Measurements from ENCODE around the gene SWAP70.

- TF ChIP-seq CTCF (IDR thresholded peaks at IDR 0.05 in 2 of 3, conservative IDR thresholded peaks at IDR 0.05 in 1 of 3; ENCODE audit: control insufficient read depth in 2 of 3, extremely low read depth in 1 of 3, insufficient read depth in 1 of 3, low read depth in 3 of 3, low read length in 3 of 3): no peak
- no peak for TF ChIP-seq POLR2A (IDR thresholded peaks at IDR 0.05; ENCODE audit: low read depth, low read length)
Observed at GRCh38 chr11:9689721-9690120, 25.8 kb downstream of the SWAP70 start.

Measured in GM12878 (cell line).